Esophagus muscularis mucosa (tissue), 3 donors: ENCODE data around the gene BFSP2.

ENCODE experiments used
- CTCF ChIP-seq, 3 experiments: fragments of 200-600 bp in 2 of 3; fragments of 450-650 bp in 1 of 3; sonication (generic) in 2 of 3; IDR thresholded peaks; one replicate each; pipeline ENCODE4 v1.5.1; 2017 to 2019; ENCODE audit warnings: antibody characterized with exemption in 3 of 3, mild to moderate bottlenecking in 2 of 3, moderate library complexity in 1 of 3
- POLR2AphosphoS5 ChIP-seq, 2 donors: sonication (generic); formaldehyde crosslinking; IDR thresholded peaks; one replicate each; pipeline ENCODE4 v1.6.1; 2017; ENCODE audit warnings: antibody characterized with exemption in 2 of 2

- TF ChIP-seq POLR2AphosphoS5 (IDR thresholded peaks at IDR 0.05) (no peak), CTCF (IDR thresholded peaks at IDR 0.05) (no peak)
Measured at GRCh38 chr3:133393691-133394474, 6.0 kb upstream of the BFSP2 start.
